ENCODE results near the gene SLC6A18.

DNA sequence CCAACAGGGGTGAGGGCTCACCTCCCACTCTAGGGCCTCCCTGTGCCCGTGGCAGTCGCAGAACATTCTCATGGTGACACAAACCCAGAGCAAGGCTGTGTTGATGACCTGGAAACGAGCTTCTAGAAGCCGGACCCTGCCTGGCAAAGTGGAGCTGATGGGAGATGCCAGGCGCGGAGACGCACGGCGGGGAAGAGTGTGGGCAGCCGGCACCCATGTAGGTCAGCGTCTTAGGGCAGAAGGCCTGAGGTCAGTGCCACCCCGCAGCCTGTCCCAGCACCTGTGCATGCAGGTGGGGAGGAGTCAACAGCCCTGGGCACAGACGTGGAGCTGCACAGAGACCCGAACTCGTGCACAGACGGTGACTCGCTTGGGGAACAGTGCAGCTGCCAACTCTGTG lies 5.4 kb downstream of the SLC6A18 start:
- no peak for TF ChIP-seq EZH2 (IDR thresholded peaks at IDR 0.05; ENCODE audit: low read length, missing control alignments)
- TF ChIP-seq, protein P1, sequence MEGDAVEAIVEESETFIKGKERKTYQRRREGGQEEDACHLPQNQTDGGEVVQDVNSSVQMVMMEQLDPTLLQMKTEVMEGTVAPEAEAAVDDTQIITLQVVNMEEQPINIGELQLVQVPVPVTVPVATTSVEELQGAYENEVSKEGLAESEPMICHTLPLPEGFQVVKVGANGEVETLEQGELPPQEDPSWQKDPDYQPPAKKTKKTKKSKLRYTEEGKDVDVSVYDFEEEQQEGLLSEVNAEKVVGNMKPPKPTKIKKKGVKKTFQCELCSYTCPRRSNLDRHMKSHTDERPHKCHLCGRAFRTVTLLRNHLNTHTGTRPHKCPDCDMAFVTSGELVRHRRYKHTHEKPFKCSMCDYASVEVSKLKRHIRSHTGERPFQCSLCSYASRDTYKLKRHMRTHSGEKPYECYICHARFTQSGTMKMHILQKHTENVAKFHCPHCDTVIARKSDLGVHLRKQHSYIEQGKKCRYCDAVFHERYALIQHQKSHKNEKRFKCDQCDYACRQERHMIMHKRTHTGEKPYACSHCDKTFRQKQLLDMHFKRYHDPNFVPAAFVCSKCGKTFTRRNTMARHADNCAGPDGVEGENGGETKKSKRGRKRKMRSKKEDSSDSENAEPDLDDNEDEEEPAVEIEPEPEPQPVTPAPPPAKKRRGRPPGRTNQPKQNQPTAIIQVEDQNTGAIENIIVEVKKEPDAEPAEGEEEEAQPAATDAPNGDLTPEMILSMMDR (conservative IDR thresholded peaks at IDR 0.05 in 1 of 2, IDR thresholded peaks at IDR 0.05 in 1 of 2; ENCODE audit: low read depth in 1 of 2, low read length in 2 of 2): no peak

All from fibroblast of lung (primary cell).